ENCODE results near the gene CCNJL. TPM values are rescaled to one million over a fixed set of nuclear protein-coding genes. Genes with fewer than 3 reads are reported as not detected.

CCNJL gene
- total RNA-seq, 1 donor from 2014 or later = 16.6 TPM

DNA sequence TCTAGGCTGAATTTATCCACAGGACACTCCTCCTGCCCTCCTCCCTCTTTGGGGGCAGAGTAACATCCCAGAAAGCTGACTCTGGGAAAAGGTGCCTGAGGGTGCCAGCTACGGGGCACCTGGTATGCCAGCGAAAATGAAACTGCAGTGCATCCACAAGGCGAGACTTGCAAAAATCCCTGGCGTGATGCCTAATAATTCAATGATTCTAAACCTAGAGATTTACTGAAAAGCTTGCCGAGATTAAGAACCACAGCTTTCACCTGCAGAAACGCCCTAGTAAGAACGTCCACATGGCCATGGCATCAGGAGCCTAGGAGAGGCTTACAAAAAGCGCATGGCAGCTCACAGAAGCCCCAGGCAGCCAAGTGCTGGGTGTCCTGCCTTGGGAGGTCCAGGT is 20.9 kb downstream of the CCNJL start:
- no peak for DNase-seq
- intact Hi-C loops (cut with DNase I) = no loop called here
- ATAC-seq = no peak
- peak overlapping the region; percentile 77 for H3K27ac ChIP-seq
- H3K9me3 ChIP-seq = no peaks in the 10 kb centered on the region
- no peaks in the 10 kb centered on the region for H3K27me3 ChIP-seq
- H3K4me3 ChIP-seq = no peak overlapping the region
- no peaks in the 10 kb centered on the region for H3K36me3 ChIP-seq
- TF ChIP-seq CTCF (IDR thresholded peaks at IDR 0.05) = no peak
- peaks cover 31% of the 10 kb centered on the region for H3K4me1 ChIP-seq

DNA sequence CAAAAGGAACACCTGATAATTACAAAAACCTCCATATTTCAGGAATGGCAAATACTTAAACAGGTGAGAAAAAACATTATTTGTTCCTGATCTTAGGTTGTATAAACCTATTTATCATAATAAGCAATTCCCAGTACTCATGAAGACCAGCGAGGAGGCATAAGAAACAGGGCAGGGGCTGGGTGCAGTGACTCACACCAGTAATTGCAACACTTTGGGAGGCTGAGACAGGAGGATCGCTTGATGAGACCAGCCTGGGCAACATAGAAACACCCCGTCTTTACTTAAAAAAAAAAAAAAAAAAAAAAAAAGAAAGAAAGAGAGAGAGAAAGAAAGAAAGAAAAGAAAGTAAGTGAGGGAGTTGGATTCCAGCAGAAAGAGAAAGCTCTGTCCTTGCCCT is 21.6 kb downstream of the CCNJL start:
- intact Hi-C loops (cut with DNase I) = no loop called here
- peak overlapping the region; percentile 77 for H3K27ac ChIP-seq
- H3K4me1 ChIP-seq = peaks cover 32% of the 10 kb centered on the region
- no peak for ATAC-seq
- no peak for DNase-seq
- no peaks in the 10 kb centered on the region for H3K27me3 ChIP-seq
- TF ChIP-seq CTCF (IDR thresholded peaks at IDR 0.05) = no peak
- no peak overlapping the region for H3K4me3 ChIP-seq
- H3K9me3 ChIP-seq = no peaks in the 10 kb centered on the region
- no peaks in the 10 kb centered on the region for H3K36me3 ChIP-seq

DNA sequence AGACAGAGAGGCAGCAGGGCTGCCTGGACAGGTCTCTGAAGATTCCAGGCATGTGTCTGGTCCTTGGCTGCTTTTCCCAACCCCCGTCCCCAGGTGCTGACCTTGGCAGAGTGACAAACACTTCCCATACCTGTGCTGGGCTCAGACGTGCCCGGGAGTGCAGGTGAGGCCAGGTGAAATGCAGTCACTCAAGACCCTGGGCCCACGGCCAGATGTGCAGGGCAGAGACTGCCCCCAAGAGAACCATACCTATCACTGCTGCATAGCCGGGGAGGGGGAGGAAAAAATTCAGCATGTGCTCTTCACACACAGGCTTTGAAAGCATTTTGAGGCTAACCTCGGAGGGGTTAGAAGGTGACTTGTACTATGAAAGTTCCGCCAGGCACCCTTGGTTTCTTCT is 22.6 kb downstream of the CCNJL start:
- no peak for TF ChIP-seq CTCF (IDR thresholded peaks at IDR 0.05)
- DNase-seq (peak; percentile 85), ATAC-seq (peak; percentile 32)
- Histone ChIP-seq H3K4me1 (peaks cover 32% of the 10 kb centered on the region), H3K9me3 (no peaks in the 10 kb centered on the region), H3K4me3 (no peak overlapping the region), H3K27ac (peak overlapping the region; percentile 77), H3K27me3 (no peaks in the 10 kb centered on the region), H3K36me3 (no peaks in the 10 kb centered on the region)
- intact Hi-C loops (cut with DNase I) = no loop called here

DNA sequence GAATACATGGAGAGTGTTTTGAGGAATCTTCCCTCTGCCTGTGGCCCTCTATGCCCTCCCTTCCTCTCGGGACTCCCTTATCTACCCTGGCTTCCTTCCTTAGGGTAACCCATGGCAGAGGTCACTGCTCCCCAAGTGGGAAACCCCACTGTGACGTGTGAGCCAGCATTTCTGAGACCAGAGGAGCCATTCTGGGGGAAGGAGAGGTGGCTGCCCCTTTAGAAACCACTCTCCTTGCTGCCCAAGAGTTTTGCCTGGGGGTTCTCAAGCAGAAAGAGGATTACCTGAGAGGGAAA is 23.1 kb downstream of the CCNJL start:
- H3K27ac ChIP-seq = peak overlapping the region; percentile 77

DNA sequence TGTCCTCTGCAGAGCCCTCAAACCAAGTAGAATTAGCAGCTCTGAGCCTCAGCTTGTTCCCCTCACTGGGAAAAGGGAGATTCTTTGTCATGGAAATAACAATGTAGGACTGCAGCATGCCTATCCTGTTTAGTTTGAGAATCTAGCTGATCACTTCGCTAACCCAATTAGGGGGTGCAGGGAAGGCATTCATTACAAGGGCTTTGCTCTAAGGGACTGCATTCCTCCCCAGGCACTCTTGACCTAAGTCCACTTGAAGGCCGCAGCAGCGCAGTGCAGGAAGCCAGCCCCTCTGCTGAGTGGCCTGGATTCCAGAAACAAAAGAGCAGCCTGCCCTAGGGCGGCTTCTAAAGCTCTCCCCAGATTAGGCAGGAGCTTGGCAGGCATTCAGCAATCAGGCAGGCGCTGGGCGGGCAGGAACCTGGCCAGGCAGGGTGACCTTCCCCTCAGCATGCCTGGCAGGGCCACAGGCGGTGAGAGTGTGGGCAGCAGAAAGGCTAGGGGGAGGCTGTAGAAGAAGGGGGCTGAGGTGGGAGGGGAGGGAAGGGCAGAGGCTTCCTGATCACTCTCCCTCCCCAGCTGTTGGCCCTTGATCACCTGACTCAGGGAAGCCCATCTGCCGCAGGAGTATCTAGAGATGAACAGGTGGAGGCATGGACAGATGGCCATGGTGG is 24.8 kb downstream of the CCNJL start:
- intact Hi-C loops (cut with DNase I) = no loop called here
- Histone ChIP-seq H3K4me1 (peaks cover 32% of the 10 kb centered on the region), H3K36me3 (no peaks in the 10 kb centered on the region), H3K4me3 (no peak overlapping the region), H3K9me3 (no peaks in the 10 kb centered on the region), H3K27me3 (no peaks in the 10 kb centered on the region), H3K27ac (peak overlapping the region; percentile 38)
- DNase-seq (peak; percentile 92), ATAC-seq (peak; percentile 92)
- no peak for TF ChIP-seq CTCF (IDR thresholded peaks at IDR 0.05)

More for the DNA sequence above, 23.1 kb downstream of the CCNJL start:
- no peaks in the 10 kb centered on the region for H3K36me3 ChIP-seq
- no peaks in the 10 kb centered on the region for H3K27me3 ChIP-seq
- peaks cover 32% of the 10 kb centered on the region for H3K4me1 ChIP-seq
- no peak overlapping the region for H3K4me3 ChIP-seq
- no peak for DNase-seq
- intact Hi-C loops (cut with DNase I) = no loop called here
- no peak for ATAC-seq
- TF ChIP-seq CTCF (IDR thresholded peaks at IDR 0.05) = no peak
- no peaks in the 10 kb centered on the region for H3K9me3 ChIP-seq

DNA sequence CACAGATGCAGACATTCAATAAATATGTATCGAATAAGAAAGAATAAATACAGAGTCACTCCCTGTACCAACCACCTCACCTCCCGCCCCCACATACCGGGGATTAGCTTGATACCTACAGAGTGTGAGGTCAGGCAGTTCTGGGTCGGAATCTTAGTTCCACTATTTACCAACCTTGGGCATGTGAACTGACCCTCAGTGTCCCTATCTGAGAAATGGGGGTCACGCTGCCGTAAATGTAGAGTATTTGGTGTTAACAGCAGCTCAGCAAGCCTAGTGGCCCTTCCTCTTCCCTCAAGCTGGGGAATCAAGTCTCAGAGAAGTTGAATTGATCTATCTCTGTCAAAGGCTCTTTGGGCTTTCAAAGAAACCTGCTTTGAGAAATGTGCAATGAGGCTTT is 25.4 kb downstream of the CCNJL start:
- no peak overlapping the region for H3K4me3 ChIP-seq
- no peak for TF ChIP-seq CTCF (IDR thresholded peaks at IDR 0.05)
- intact Hi-C loops (cut with DNase I) = no loop called here
- H3K36me3 ChIP-seq = no peaks in the 10 kb centered on the region
- no peaks in the 10 kb centered on the region for H3K27me3 ChIP-seq
- peak overlapping the region; percentile 38 for H3K27ac ChIP-seq
- DNase-seq (no peak), ATAC-seq (no peak)
- H3K4me1 ChIP-seq = peaks cover 32% of the 10 kb centered on the region
- no peaks in the 10 kb centered on the region for H3K9me3 ChIP-seq
